Fibroblast of mammary gland (primary cell): Measurements from ENCODE around the gene ARHGAP22.

Source experiments
- DNase-seq: peaks from one replicate; pipeline ENCODE4 v3.0.0-alpha.2; 2010; ENCODE audit warnings: low read depth
- H3K4me3 ChIP-seq: 2 replicates; pipeline ENCODE4 v1.5.1; 2011; ENCODE audit warnings: low read depth, mild to moderate bottlenecking, low read length, moderate library complexity; ENCODE audit not compliant: control insufficient read depth
- CTCF ChIP-seq: conservative IDR thresholded peaks from 2 replicates; pipeline ENCODE4 v1.5.1; 2011; ENCODE audit warnings: low read depth, low read length, inconsistent platforms; ENCODE audit not compliant: control insufficient read depth, insufficient read depth

The ARHGAP22 gene

DNA sequence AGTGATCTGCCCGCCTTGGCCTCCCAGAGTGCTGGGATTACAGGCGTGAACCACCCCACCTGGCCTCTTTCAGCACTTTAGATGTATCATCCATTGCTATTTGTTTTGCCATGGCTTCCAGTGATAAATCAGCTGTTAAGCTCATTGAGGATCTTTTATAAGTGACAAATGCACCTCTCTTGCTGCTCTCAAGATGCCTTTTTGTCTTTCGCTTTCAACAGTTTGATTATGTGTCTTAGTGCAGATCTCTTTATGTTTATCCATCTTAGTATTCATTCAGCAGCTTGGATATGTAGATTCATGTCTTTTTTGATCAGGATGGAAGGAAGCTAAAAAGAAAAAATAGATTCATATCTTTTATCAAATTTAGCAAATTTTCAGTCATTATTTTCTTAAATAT, 192.8 kb downstream of the ARHGAP22 start:
- no peak overlapping the region for H3K4me3 ChIP-seq
- no peak for TF ChIP-seq CTCF
- no peak for DNase-seq

DNA sequence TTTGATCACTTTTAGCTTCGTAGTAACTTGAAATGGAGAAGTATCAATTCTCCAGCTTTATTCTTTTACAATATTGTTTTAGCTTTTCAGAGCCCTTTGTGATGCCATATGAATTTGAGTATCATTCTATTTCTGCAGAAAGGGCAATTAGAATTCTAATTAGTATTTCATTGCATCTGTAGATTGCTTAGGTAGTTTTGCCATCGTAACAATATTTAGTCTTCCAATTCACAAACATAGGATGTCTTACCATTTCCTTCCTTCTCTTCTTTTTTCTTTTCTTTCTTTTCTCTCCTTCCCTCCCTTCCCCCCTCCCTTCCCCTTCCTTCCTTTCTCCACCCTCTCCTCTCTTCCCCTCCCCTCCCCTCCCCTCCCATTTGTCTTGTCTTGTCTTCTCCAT, 193.4 kb downstream of the ARHGAP22 start:
- no peak overlapping the region for H3K4me3 ChIP-seq
- no peak for TF ChIP-seq CTCF
- DNase-seq: no peak

DNA sequence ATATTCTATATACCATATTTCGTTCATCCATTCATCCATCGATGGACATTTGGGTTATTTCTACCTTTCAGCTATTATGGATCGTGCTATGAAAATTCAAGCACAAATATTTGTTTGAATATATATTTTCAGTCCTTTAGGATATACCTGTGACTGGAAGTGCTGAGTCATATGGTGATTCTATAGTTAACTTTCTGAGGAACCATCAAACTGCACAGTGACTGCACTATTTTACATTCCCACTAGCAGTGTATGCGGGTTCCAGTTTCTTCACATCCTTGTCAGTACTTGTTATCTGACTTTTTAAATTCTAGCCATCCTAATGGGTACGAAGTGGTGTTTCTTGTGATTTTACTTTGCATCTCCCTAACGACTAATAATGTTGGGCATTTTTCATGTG, 194.4 kb downstream of the ARHGAP22 start:
- H3K4me3 ChIP-seq: no peak overlapping the region
- no peak for DNase-seq
- TF ChIP-seq CTCF: no peak

GRCh38 chr10:48406658-48407057, 198.2 kb downstream of the ARHGAP22 start:
- no peak for DNase-seq
- no peak overlapping the region for H3K4me3 ChIP-seq
- no peak for TF ChIP-seq CTCF

GRCh38 chr10:48406204-48406603, 198.7 kb downstream of the ARHGAP22 start:
- H3K4me3 ChIP-seq: no peak overlapping the region
- peak; percentile 45 for DNase-seq
- TF ChIP-seq CTCF: no peak

DNA sequence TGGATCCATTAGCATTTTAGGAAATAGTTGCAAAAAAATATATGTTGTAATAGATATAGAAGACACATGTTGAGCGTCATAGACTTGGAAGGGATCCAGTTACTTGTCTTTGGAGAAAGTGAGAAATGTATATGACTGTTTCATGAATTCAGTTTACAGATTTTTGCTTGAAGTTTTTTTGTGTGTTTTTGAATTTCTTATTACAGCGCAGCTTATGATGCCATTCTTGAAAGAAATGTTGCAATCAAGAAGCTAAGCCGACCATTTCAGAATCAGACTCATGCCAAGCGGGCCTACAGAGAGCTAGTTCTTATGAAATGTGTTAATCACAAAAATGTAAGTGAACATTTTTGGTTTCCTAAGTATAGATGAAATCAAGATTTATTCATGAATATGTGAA, 200.2 kb downstream of the ARHGAP22 start:
- TF ChIP-seq CTCF: no peak
- peak; percentile 49 for DNase-seq
- H3K4me3 ChIP-seq: no peak overlapping the region

DNA sequence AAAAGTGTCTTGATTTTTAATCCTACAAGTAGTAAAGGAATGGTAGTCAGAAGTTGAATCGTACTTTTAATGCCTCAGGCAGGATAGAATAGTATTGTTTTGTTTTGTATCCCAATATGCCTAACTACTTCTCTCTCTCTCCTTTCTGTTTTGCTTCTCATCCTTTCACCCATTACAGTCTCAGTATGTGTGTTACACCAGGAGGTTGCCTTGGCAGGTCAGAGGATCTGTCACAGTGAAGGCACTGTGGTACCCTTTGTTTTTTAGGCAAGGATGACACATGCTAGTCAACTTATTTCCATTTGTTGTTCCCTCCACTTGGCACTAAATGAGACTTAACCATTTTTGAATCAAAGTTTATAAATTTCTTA, 204.0 kb downstream of the ARHGAP22 start:
- no peak overlapping the region for H3K4me3 ChIP-seq
- DNase-seq: no peak
- no peak for TF ChIP-seq CTCF
